H9 (cell line): ENCODE results near the gene ENTPD1. TPM values are rescaled to one million over a fixed set of nuclear protein-coding genes. Genes with fewer than 3 reads are reported as not detected.

Experiments used
- DNase-seq: peaks from one replicate; pipeline ENCODE4 v3.0.0-alpha.2; 2017
- H2AFZ ChIP-seq: one replicate; pipeline ENCODE4 v1.6.1; 2013; ENCODE audit warnings: mild to moderate bottlenecking, low read length, control low read depth, moderate library complexity
- H2AK5ac ChIP-seq: 2 replicates; pipeline ENCODE4 v1.6.1; 2013; ENCODE audit warnings: low read length, control low read depth, mixed read lengths; ENCODE audit not compliant: insufficient read length
- H2BK120ac ChIP-seq: one replicate; pipeline ENCODE4 v1.6.1; 2013; ENCODE audit warnings: low read depth, mild to moderate bottlenecking, low read length, control low read depth, inconsistent platforms; ENCODE audit not compliant: poor library complexity, severe bottlenecking
- H2BK12ac ChIP-seq: 2 replicates; pipeline ENCODE4 v1.6.1; 2013; ENCODE audit warnings: low read length, control low read depth, mixed read lengths, low read depth; ENCODE audit not compliant: insufficient read length
- H2BK15ac ChIP-seq: 2 replicates; pipeline ENCODE4 v1.6.1; 2013; ENCODE audit warnings: low read depth, low read length, control low read depth
- H2BK20ac ChIP-seq: one replicate; pipeline ENCODE4 v1.6.1; 2013; ENCODE audit warnings: low read depth, mild to moderate bottlenecking, low read length, control low read depth, inconsistent platforms; ENCODE audit not compliant: poor library complexity, severe bottlenecking
- H2BK5ac ChIP-seq: 2 replicates; pipeline ENCODE4 v1.6.1; 2013; ENCODE audit warnings: low read length, control low read depth, mixed read lengths; ENCODE audit not compliant: insufficient read length
- H3K14ac ChIP-seq: 2 replicates; pipeline ENCODE4 v1.6.1; 2013; ENCODE audit warnings: low read length, control low read depth; ENCODE audit not compliant: insufficient read depth
- H3K18ac ChIP-seq: 2 replicates; pipeline ENCODE4 v1.6.1; 2013; ENCODE audit warnings: low read depth, mild to moderate bottlenecking, mixed read lengths, low read length, control low read depth; ENCODE audit not compliant: insufficient read length
- H3K23ac ChIP-seq: 2 replicates; pipeline ENCODE4 v1.6.1; 2013; ENCODE audit warnings: low read length, control low read depth, mixed read lengths, low read depth; ENCODE audit not compliant: insufficient read length
- H3K23me2 ChIP-seq: 2 replicates; pipeline ENCODE4 v1.6.1; 2013; ENCODE audit warnings: low read depth, mild to moderate bottlenecking, mixed read lengths, low read length, control low read depth; ENCODE audit not compliant: insufficient read length, poor library complexity, severe bottlenecking
- H3K27ac ChIP-seq: 2 replicates; pipeline ENCODE4 v1.5.1; 2013; ENCODE audit warnings: low read length, control low read depth, mixed read lengths, low read depth; ENCODE audit not compliant: insufficient read length
- H3K27me3 ChIP-seq: 2 replicates; pipeline ENCODE4 v1.6.1; 2013; ENCODE audit warnings: low read length, control low read depth, inconsistent platforms; ENCODE audit not compliant: insufficient read depth
- H3K4ac ChIP-seq: 2 replicates; pipeline ENCODE4 v1.6.1; 2013; ENCODE audit warnings: low read depth, mild to moderate bottlenecking, control low read depth, inconsistent platforms, low read length, moderate library complexity
- H3K4me1 ChIP-seq: 2 replicates; pipeline ENCODE4 v1.6.1; 2013; ENCODE audit warnings: low read length, control low read depth, inconsistent platforms; ENCODE audit not compliant: insufficient read depth
- H3K4me2 ChIP-seq: 2 replicates; pipeline ENCODE4 v1.6.1; 2013; ENCODE audit warnings: low read length, control low read depth, mixed read lengths; ENCODE audit not compliant: insufficient read length, insufficient read depth
- H3K56ac ChIP-seq: 2 replicates; pipeline ENCODE4 v1.6.1; 2013; ENCODE audit warnings: low read depth, mild to moderate bottlenecking, mixed read lengths, low read length, control low read depth; ENCODE audit not compliant: insufficient read length
- H3K79me1 ChIP-seq: 2 replicates; pipeline ENCODE4 v1.6.1; 2013; ENCODE audit warnings: low read depth, mild to moderate bottlenecking, moderate library complexity, low read length, control low read depth, inconsistent platforms; ENCODE audit not compliant: insufficient read depth, poor library complexity, severe bottlenecking
- H3K79me2 ChIP-seq: 2 replicates; pipeline ENCODE4 v1.6.1; 2013; ENCODE audit warnings: low read length, control low read depth, inconsistent platforms; ENCODE audit not compliant: insufficient read depth
- H3K9ac ChIP-seq: 2 replicates; pipeline ENCODE4 v1.6.1; 2013; ENCODE audit warnings: low read length, control low read depth, mixed read lengths; ENCODE audit not compliant: insufficient read length; ENCODE audit errors: extremely low read depth
- H3K9me3 ChIP-seq: one replicate; pipeline ENCODE4 v1.6.1; 2013; ENCODE audit warnings: low read depth, low read length, inconsistent platforms; ENCODE audit not compliant: control insufficient read depth
- H3T11ph ChIP-seq: one replicate; pipeline ENCODE4 v1.6.1; 2013; ENCODE audit warnings: mild to moderate bottlenecking, low read length, control low read depth, inconsistent platforms
- H4K20me1 ChIP-seq: one replicate; pipeline ENCODE4 v1.6.1; 2013; ENCODE audit not compliant: control insufficient read depth, insufficient read length, insufficient read depth
- H4K5ac ChIP-seq: 2 replicates; pipeline ENCODE4 v1.6.1; 2013; ENCODE audit warnings: low read depth, mild to moderate bottlenecking, mixed read lengths, low read length, control low read depth; ENCODE audit not compliant: insufficient read length
- H4K8ac ChIP-seq: replicated peaks from 2 replicates; pipeline ENCODE4 v1.6.1; 2013; ENCODE audit warnings: low read length, control low read depth, mixed read lengths, low read depth; ENCODE audit not compliant: insufficient read length
- H4K91ac ChIP-seq: 2 replicates; pipeline ENCODE4 v1.6.1; 2013; ENCODE audit warnings: low read depth, mild to moderate bottlenecking, moderate library complexity, mixed read lengths, low read length, control low read depth; ENCODE audit not compliant: insufficient read length
- H3K27ac Mint-ChIP-seq, 3 experiments: 2 replicates in 2 of 3; 3 replicates in 1 of 3; pipeline ENCODE4 v1.8.0; 2020 to 2021; ENCODE audit warnings: mixed read lengths in 3 of 3, mild to moderate bottlenecking in 1 of 3, moderate library complexity in 1 of 3
- H3K27me3 Mint-ChIP-seq: 2 replicates; pipeline ENCODE4 v1.8.0; 2021; ENCODE audit warnings: low read depth, mild to moderate bottlenecking, moderate library complexity, mixed read lengths
- H3K36me3 Mint-ChIP-seq, 3 experiments: 2 replicates in 2 of 3; 3 replicates in 1 of 3; pipeline ENCODE4 v1.8.0; 2020 to 2021; ENCODE audit warnings: low read depth in 3 of 3, mixed read lengths in 3 of 3; ENCODE audit not compliant: insufficient read depth in 1 of 3
- H3K4me1 Mint-ChIP-seq, 2 experiments: 2 replicates each; pipeline ENCODE4 v1.8.0; 2020; ENCODE audit warnings: mixed read lengths in 2 of 2
- H3K4me3 Mint-ChIP-seq, 2 experiments: 2 replicates in 1 of 2; 3 replicates in 1 of 2; pipeline ENCODE4 v1.8.0; 2020 to 2021; ENCODE audit warnings: mild to moderate bottlenecking in 2 of 2, mixed read lengths in 2 of 2, moderate library complexity in 1 of 2
- H3K9me3 Mint-ChIP-seq, 2 experiments: 2 replicates in 1 of 2; 3 replicates in 1 of 2; pipeline ENCODE4 v1.8.0; 2020; ENCODE audit warnings: mild to moderate bottlenecking in 2 of 2, mixed read lengths in 2 of 2, moderate library complexity in 1 of 2
- WGBS: extraction: QIAGEN DNeasy Blood & Tissue Kit; methylation state at CpG from one replicate; pipeline ENCODE4 v1.1.7; 2013; ENCODE audit warnings: missing lambda C conversion rate, low lambda C conversion rate, mixed read lengths; ENCODE audit not compliant: insufficient read length; ENCODE audit errors: extremely low coverage; 5-methylcytosine and 5-hydroxymethylcytosine counted together
- total RNA-seq: library from RNA; stranded (reverse); gene quantifications from 2 replicates; pipeline ENCODE4 v1.2.1, GENCODE V29; 2021
- TF ChIP-seq, protein P1 (sequence below): fragments of 200-600 bp; sonication (generic); conservative IDR thresholded peaks from 3 replicates; pipeline ENCODE4 v1.8.0; 2021; ENCODE audit warnings: antibody characterized with exemption, mild to moderate bottlenecking

ENTPD1 gene
- total RNA-seq, 1 experiment from 2014 or later, result 1.9 TPM

GRCh38 chr10:95860166-95860940, 104.4 kb downstream of the ENTPD1 start:
- Histone ChIP-seq H2BK12ac (no peak overlapping the region), H2BK15ac (no peak overlapping the region), H2AFZ (no peak overlapping the region), H3K14ac (no peak overlapping the region), H4K20me1 (no peaks in the 10 kb centered on the region), H3K79me1 (no peaks in the 10 kb centered on the region), H2BK20ac (no peak overlapping the region), H3K23me2 (no peaks in the 10 kb centered on the region), H3K27me3 (no peaks in the 10 kb centered on the region), H3K79me2 (no peaks in the 10 kb centered on the region; the same call in 1 of the 2 replicates), H3K23ac (no peak overlapping the region), H4K8ac (no peak overlapping the region), H2BK120ac (no peak overlapping the region), H3K18ac (no peak overlapping the region), H3K4ac (no peak overlapping the region), H3K9ac (no peak overlapping the region), H2BK5ac (no peak overlapping the region), H3K4me1 (no peaks in the 10 kb centered on the region), H3K27ac (no peak overlapping the region), H3K4me2 (no peak overlapping the region), H4K5ac (no peak overlapping the region), H3T11ph (no peak overlapping the region), H3K56ac (no peak overlapping the region), H3K9me3 (no peaks in the 10 kb centered on the region), H4K91ac (no peak overlapping the region), H2AK5ac (no peak overlapping the region)
- DNase-seq, result no peak
- H3K4me1 Mint-ChIP-seq, result no peaks in the 10 kb centered on the region; a peak in 1 of 4 replicates
- no peaks in the 10 kb centered on the region for H3K27me3 Mint-ChIP-seq
- peaks cover 5 to 7% of the 10 kb centered on the region in 2 experiments; a peak in 4 of 5 replicates for H3K9me3 Mint-ChIP-seq
- WGBS, result no CpG with 5 or more reads among the region's 3 CpGs
- peaks cover 0 to 8% (median 7%) of the 10 kb centered on the region in 3 experiments; a peak in 4 of 7 replicates for H3K36me3 Mint-ChIP-seq
- TF ChIP-seq, protein P1, sequence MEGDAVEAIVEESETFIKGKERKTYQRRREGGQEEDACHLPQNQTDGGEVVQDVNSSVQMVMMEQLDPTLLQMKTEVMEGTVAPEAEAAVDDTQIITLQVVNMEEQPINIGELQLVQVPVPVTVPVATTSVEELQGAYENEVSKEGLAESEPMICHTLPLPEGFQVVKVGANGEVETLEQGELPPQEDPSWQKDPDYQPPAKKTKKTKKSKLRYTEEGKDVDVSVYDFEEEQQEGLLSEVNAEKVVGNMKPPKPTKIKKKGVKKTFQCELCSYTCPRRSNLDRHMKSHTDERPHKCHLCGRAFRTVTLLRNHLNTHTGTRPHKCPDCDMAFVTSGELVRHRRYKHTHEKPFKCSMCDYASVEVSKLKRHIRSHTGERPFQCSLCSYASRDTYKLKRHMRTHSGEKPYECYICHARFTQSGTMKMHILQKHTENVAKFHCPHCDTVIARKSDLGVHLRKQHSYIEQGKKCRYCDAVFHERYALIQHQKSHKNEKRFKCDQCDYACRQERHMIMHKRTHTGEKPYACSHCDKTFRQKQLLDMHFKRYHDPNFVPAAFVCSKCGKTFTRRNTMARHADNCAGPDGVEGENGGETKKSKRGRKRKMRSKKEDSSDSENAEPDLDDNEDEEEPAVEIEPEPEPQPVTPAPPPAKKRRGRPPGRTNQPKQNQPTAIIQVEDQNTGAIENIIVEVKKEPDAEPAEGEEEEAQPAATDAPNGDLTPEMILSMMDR, result no peak
- no peak overlapping the region; a peak in 1 of 7 replicates for H3K27ac Mint-ChIP-seq
- no peak overlapping the region for H3K4me3 Mint-ChIP-seq
